Endodermal cell (in vitro differentiated cells): ENCODE data around the gene FAM167B. TPM values are rescaled to one million over a fixed set of nuclear protein-coding genes. Genes with fewer than 3 reads are reported as not detected.
"Not testable (repeated sequence)": the region's sequence is repeated elsewhere in the genome, so short reads cannot be mapped to it uniquely, and the experiment has no call there.

ENCODE experiments used
- DNase-seq: peaks from one replicate; pipeline ENCODE4 v3.0.0-alpha.2; 2017
- H3K27ac ChIP-seq: 2 replicates; pipeline ENCODE4 v1.5.1; 2013; ENCODE audit warnings: mild to moderate bottlenecking, low read depth, low read length, moderate library complexity
- H3K27me3 ChIP-seq: 2 replicates; pipeline ENCODE4 v1.6.1; 2013; ENCODE audit warnings: mild to moderate bottlenecking, low read length, moderate library complexity; ENCODE audit not compliant: insufficient read depth, control insufficient read depth, poor library complexity, severe bottlenecking
- H3K36me3 ChIP-seq: 2 replicates; pipeline ENCODE4 v1.7.0; 2013; ENCODE audit warnings: mild to moderate bottlenecking, low read length, moderate library complexity; ENCODE audit not compliant: control insufficient read depth, insufficient read depth
- H3K4me1 ChIP-seq: one replicate; pipeline ENCODE4 v1.7.0; 2013; ENCODE audit warnings: low read length; ENCODE audit not compliant: control insufficient read depth, insufficient read depth
- H3K4me3 ChIP-seq: 2 replicates; pipeline ENCODE4 v1.5.1; 2013; ENCODE audit warnings: mild to moderate bottlenecking, low read length, moderate library complexity
- H3K9ac ChIP-seq: 2 replicates; pipeline ENCODE4 v1.6.1; 2013; ENCODE audit warnings: mild to moderate bottlenecking, low read length, moderate library complexity; ENCODE audit not compliant: poor library complexity, severe bottlenecking; ENCODE audit errors: extremely low read depth
- H3K9me3 ChIP-seq: 2 replicates; pipeline ENCODE4 v1.6.1; 2013; ENCODE audit warnings: mild to moderate bottlenecking, low read length, moderate library complexity; ENCODE audit not compliant: control insufficient read depth
- H3K27ac Mint-ChIP-seq: 2 replicates; pipeline ENCODE4 v1.8.0; 2020; ENCODE audit warnings: mixed read lengths
- H3K27me3 Mint-ChIP-seq: 2 replicates; pipeline ENCODE4 v1.8.0; 2021; ENCODE audit warnings: mild to moderate bottlenecking, mixed read lengths; ENCODE audit not compliant: insufficient read depth
- H3K36me3 Mint-ChIP-seq: 2 replicates; pipeline ENCODE4 v1.8.0; 2020; ENCODE audit warnings: low read depth, mixed read lengths
- H3K4me1 Mint-ChIP-seq: 2 replicates; pipeline ENCODE4 v1.8.0; 2020; ENCODE audit warnings: mixed read lengths
- H3K4me3 Mint-ChIP-seq: 2 replicates; pipeline ENCODE4 v1.8.0; 2020; ENCODE audit warnings: mild to moderate bottlenecking, moderate library complexity, mixed read lengths
- H3K9me3 Mint-ChIP-seq: 2 replicates; pipeline ENCODE4 v1.8.0; 2020; ENCODE audit warnings: mild to moderate bottlenecking, mixed read lengths
- CTCF ChIP-seq: fragments of 200-600 bp; sonication (generic); conservative IDR thresholded peaks from 2 replicates; pipeline ENCODE4 v1.5.0; 2021; ENCODE audit warnings: antibody characterized with exemption, mild to moderate bottlenecking
- WGBS, 2 experiments: methylation state at CpG; one replicate each; pipeline versions ENCODE4 v1.1.5 to v1.1.7; 2013; ENCODE audit warnings: missing lambda C conversion rate in 2 of 2, mixed read lengths in 1 of 2; ENCODE audit not compliant: insufficient coverage in 1 of 2, insufficient read length in 1 of 2; 5-methylcytosine and 5-hydroxymethylcytosine counted together
- total RNA-seq, 2 donors: library from RNA; stranded (reverse); fragmentation: NEBNext Ultra II Directional in 1 of 2; extraction: Animal tissue kit (Norgen Biotek cat#: 25700) in 1 of 2; gene quantifications; 2 replicates in 1 of 2; 3 replicates in 1 of 2; pipeline ENCODE4 v1.2.1, GENCODE V29; 2021

The FAM167B gene
- total RNA-seq, 2 donors from 2014 or later: 1.1 to 2.9 TPM

DNA sequence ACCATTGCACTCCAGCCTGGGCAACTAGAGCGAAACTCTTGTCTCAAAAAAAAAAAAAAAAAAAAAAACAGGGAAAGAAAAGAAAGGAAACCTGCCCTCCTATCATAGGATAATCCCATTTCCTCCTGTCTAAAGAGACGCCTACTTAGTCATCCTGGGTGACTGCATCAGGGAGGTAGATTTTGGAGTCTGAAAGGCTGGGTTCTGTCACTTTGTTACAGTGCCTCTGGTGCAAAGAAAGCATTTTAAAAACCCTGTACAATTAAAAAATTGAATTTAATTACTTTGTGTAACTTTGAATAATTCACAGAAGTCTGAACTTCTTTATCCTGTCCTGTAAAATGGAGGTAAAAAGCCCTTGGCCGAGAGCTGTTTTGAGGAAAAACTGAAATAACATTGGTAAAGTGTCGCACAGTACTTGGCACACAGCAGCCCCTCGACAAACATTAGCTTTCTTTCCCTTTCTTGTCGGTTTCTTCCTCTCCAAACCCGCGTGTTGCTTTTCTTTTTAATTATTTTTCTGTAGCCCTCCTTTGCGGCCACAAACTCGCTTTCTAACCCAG lies 44.2 kb downstream of the FAM167B start:
- Mint-ChIP-seq H3K4me1 (peaks cover 6% of the 10 kb centered on the region), H3K27ac (peak overlapping the region; percentile 62), H3K9me3 (no peaks in the 10 kb centered on the region), H3K27me3 (no peaks in the 10 kb centered on the region), H3K36me3 (peaks cover 11% of the 10 kb centered on the region), H3K4me3 (peak overlapping the region; percentile 100)
- Histone ChIP-seq H3K27ac (no peak overlapping the region), H3K36me3 (no peaks in the 10 kb centered on the region), H3K4me3 (peak overlapping the region; percentile 96), H3K9ac (no peak overlapping the region), H3K4me1 (no peaks in the 10 kb centered on the region), H3K9me3 (no peaks in the 10 kb centered on the region), H3K27me3 (no peaks in the 10 kb centered on the region)
- WGBS, 2 experiments: 84 to 89% methylated on average over 8 to 10 of the region's 10 CpGs
- TF ChIP-seq CTCF: no peak
- no peak for DNase-seq

GRCh38 chr1:32291708-32292538 lies 44.9 kb downstream of the FAM167B start, which contains the start of gene HDAC1:
HDAC1 (plus strand) TSS chr1:32292083; CDS start chr1:32292170, 87 bp downstream.
- TF ChIP-seq CTCF: no peak
- Histone ChIP-seq H3K4me3 (peak within 1 kb of the TSS; percentile 96), H3K9ac (peak within 1 kb of the TSS; percentile 48), H3K9me3 (no peaks in the 10 kb centered on the region), H3K27me3 (no peaks in the 10 kb centered on the region), H3K36me3 (no peaks in the 10 kb centered on the region), H3K27ac (peak within 1 kb of the TSS; percentile 6), H3K4me1 (no peaks in the 10 kb centered on the region)
- Mint-ChIP-seq H3K4me1 (peaks cover 3% of the 10 kb centered on the region), H3K27ac (peak within 1 kb of the TSS; percentile 87), H3K9me3 (no peaks in the 10 kb centered on the region), H3K4me3 (peak within 1 kb of the TSS; percentile 100), H3K27me3 (no peaks in the 10 kb centered on the region), H3K36me3 (peaks cover 14% of the 10 kb centered on the region)
- WGBS, 2 experiments: 3 to 4% methylated on average over 18 to 67 of the region's 67 CpGs
- peak; percentile 97 for DNase-seq

- peaks cover 30% of the 10 kb centered on the region for H3K36me3 Mint-ChIP-seq
- not testable (repeated sequence) for H3K27ac ChIP-seq, H3K27me3 Mint-ChIP-seq, H3K27me3 ChIP-seq, H3K4me3 ChIP-seq, H3K4me1 ChIP-seq, H3K9me3 Mint-ChIP-seq, H3K9me3 ChIP-seq, H3K27ac Mint-ChIP-seq, H3K4me3 Mint-ChIP-seq, H3K4me1 Mint-ChIP-seq, H3K9ac ChIP-seq, DNase-seq
- WGBS, 2 experiments: 96% methylated on average over 16 of the region's 16 CpGs
- H3K36me3 ChIP-seq: peaks cover 15% of the 10 kb centered on the region
Measured at GRCh38 chr1:32298211-32298610, 51.2 kb downstream of the FAM167B start.

Other genes with a start within 250 kb of the FAM167B start
- 100 to 1,000 TPM; 201 to 235 TPM for gene KHDRBS1, start 233.4 kb upstream of the FAM167B start, total RNA-seq
- gene TMEM39B, start 174.3 kb upstream of the FAM167B start, total RNA-seq: 10 to 100 TPM; 11.0 to 20.3 TPM
- 100 to 1,000 TPM in 1 of 2 donors, 10 to 100 TPM in 1; 95.4 to 119 TPM for gene KPNA6, start 139.2 kb upstream of the FAM167B start, total RNA-seq
- 10 to 100 TPM; 38.3 to 39.4 TPM for gene TXLNA, start 67.5 kb upstream of the FAM167B start, total RNA-seq
- gene CCDC28B, start 46.6 kb upstream of the FAM167B start, total RNA-seq: 10 to 100 TPM in 1 of 2 donors, 1 to 10 TPM in 1; 9.2 to 11.1 TPM
- 1 to 10 TPM; 4.7 to 6.3 TPM for gene IQCC, start 41.6 kb upstream of the FAM167B start, total RNA-seq
- gene DCDC2B, start 38.1 kb upstream of the FAM167B start, total RNA-seq: not detected
- 10 to 100 TPM; 35.1 to 35.5 TPM for gene TMEM234, start 24.9 kb upstream of the FAM167B start, total RNA-seq
- gene EIF3I, start 24.8 kb upstream of the FAM167B start, total RNA-seq: 100 to 1,000 TPM; 194 to 198 TPM
- gene LCK, start 4.0 kb downstream of the FAM167B start, total RNA-seq: 1 to 10 TPM; 1.8 to 4.4 TPM
- 100 to 1,000 TPM; 150 to 160 TPM for gene HDAC1, start 44.9 kb downstream of the FAM167B start, total RNA-seq
- 100 to 1,000 TPM; 484 to 543 TPM for gene MARCKSL1, start 89.0 kb downstream of the FAM167B start, total RNA-seq
- 1 to 10 TPM; 6.8 to 8.4 TPM for gene FAM229A, start 115.3 kb downstream of the FAM167B start, total RNA-seq
- 1 to 10 TPM; 3.4 to 6.4 TPM for gene TSSK3, start 115.3 kb downstream of the FAM167B start, total RNA-seq
- 10 to 100 TPM; 61.7 to 68.3 TPM for gene BSDC1, start 147.2 kb downstream of the FAM167B start, total RNA-seq
- 1 to 10 TPM; 2.7 to 5.0 TPM for gene ZBTB8B, start 217.8 kb downstream of the FAM167B start, total RNA-seq